ENCODE data around the gene MYORG.
A peak's percentile ranks its signal among the peaks of the same experiment; 100 is the strongest.

The MYORG gene

GRCh38 chr9:34376596-34377403 is at the start of gene MYORG:
MYORG (minus strand) TSS chr9:34376898; CDS start chr9:34372943, 3,955 bp downstream.
- peaks cover 10% of the 10 kb centered on the region for H3K4me1 ChIP-seq (ENCODE audit: insufficient read depth, low read length)
- H3K9ac ChIP-seq (ENCODE audit: low read depth, low read length): peak within 1 kb of the TSS; percentile 86
- H3K36me3 ChIP-seq (ENCODE audit: insufficient read depth, low read length): no peaks in the 10 kb centered on the region
- no peaks in the 10 kb centered on the region for H3K9me3 ChIP-seq (ENCODE audit: control insufficient read depth, insufficient read depth, low read length)

- H3K4me1 ChIP-seq (ENCODE audit: insufficient read depth, low read length): peaks cover 7% of the 10 kb centered on the region; the same call in 1 of the 2 replicates
- H3K9ac ChIP-seq (ENCODE audit: low read depth, low read length): no peak overlapping the region
- no peaks in the 10 kb centered on the region for H3K36me3 ChIP-seq (ENCODE audit: insufficient read depth, low read length)
- H3K9me3 ChIP-seq (ENCODE audit: control insufficient read depth, insufficient read depth, low read length): no peaks in the 10 kb centered on the region
Measured at GRCh38 chr9:34419716-34420504, 43.2 kb upstream of the MYORG start.

GRCh38 chr9:34417734-34418133 is 41.0 kb upstream of the MYORG start:
- Histone ChIP-seq H3K9me3 (ENCODE audit: control insufficient read depth, insufficient read depth, low read length) (no peaks in the 10 kb centered on the region), H3K4me1 (ENCODE audit: insufficient read depth, low read length) (peaks cover 7% of the 10 kb centered on the region; the same call in 1 of the 2 replicates), H3K9ac (ENCODE audit: low read depth, low read length) (no peak overlapping the region), H3K36me3 (ENCODE audit: insufficient read depth, low read length) (no peaks in the 10 kb centered on the region)

GRCh38 chr9:34413231-34413852 is 36.6 kb upstream of the MYORG start:
- no peak overlapping the region for H3K9ac ChIP-seq (ENCODE audit: low read depth, low read length)
- H3K36me3 ChIP-seq (ENCODE audit: insufficient read depth, low read length): no peaks in the 10 kb centered on the region
- H3K4me1 ChIP-seq (ENCODE audit: insufficient read depth, low read length): no peaks in the 10 kb centered on the region
- no peaks in the 10 kb centered on the region for H3K9me3 ChIP-seq (ENCODE audit: control insufficient read depth, insufficient read depth, low read length)

GRCh38 chr9:34412336-34412735 is 35.6 kb upstream of the MYORG start:
- Histone ChIP-seq H3K36me3 (ENCODE audit: insufficient read depth, low read length) (no peaks in the 10 kb centered on the region), H3K9me3 (ENCODE audit: control insufficient read depth, insufficient read depth, low read length) (no peaks in the 10 kb centered on the region), H3K4me1 (ENCODE audit: insufficient read depth, low read length) (no peaks in the 10 kb centered on the region), H3K9ac (ENCODE audit: low read depth, low read length) (no peak overlapping the region)

- no peaks in the 10 kb centered on the region; the same call in 1 of the 2 replicates for H3K36me3 ChIP-seq (ENCODE audit: insufficient read depth, low read length)
Measured at GRCh38 chr9:34409154-34409553, 32.5 kb upstream of the MYORG start.

GRCh38 chr9:34408173-34408572 is 31.5 kb upstream of the MYORG start:
- Histone ChIP-seq H3K4me1 (ENCODE audit: insufficient read depth, low read length) (no peaks in the 10 kb centered on the region), H3K36me3 (ENCODE audit: insufficient read depth, low read length) (no peaks in the 10 kb centered on the region; the same call in 1 of the 2 replicates), H3K9me3 (ENCODE audit: control insufficient read depth, insufficient read depth, low read length) (no peaks in the 10 kb centered on the region), H3K9ac (ENCODE audit: low read depth, low read length) (no peak overlapping the region)

More at GRCh38 chr9:34409154-34409553, 32.5 kb upstream of the MYORG start:
- Histone ChIP-seq H3K9ac (ENCODE audit: low read depth, low read length) (no peak overlapping the region), H3K4me1 (ENCODE audit: insufficient read depth, low read length) (no peaks in the 10 kb centered on the region), H3K9me3 (ENCODE audit: control insufficient read depth, insufficient read depth, low read length) (no peaks in the 10 kb centered on the region)

- H3K9ac ChIP-seq (ENCODE audit: low read depth, low read length): no peak overlapping the region
- no peaks in the 10 kb centered on the region; the same call in 1 of the 2 replicates for H3K36me3 ChIP-seq (ENCODE audit: insufficient read depth, low read length)
- H3K4me1 ChIP-seq (ENCODE audit: insufficient read depth, low read length): no peaks in the 10 kb centered on the region
- H3K9me3 ChIP-seq (ENCODE audit: control insufficient read depth, insufficient read depth, low read length): no peaks in the 10 kb centered on the region
Measured at GRCh38 chr9:34406219-34406618, 29.5 kb upstream of the MYORG start.

GRCh38 chr9:34405719-34406118 is 29.0 kb upstream of the MYORG start:
- H3K9me3 ChIP-seq (ENCODE audit: control insufficient read depth, insufficient read depth, low read length): no peaks in the 10 kb centered on the region
- H3K4me1 ChIP-seq (ENCODE audit: insufficient read depth, low read length): no peaks in the 10 kb centered on the region
- H3K36me3 ChIP-seq (ENCODE audit: insufficient read depth, low read length): no peaks in the 10 kb centered on the region; the same call in 1 of the 2 replicates
- no peak overlapping the region for H3K9ac ChIP-seq (ENCODE audit: low read depth, low read length)

GRCh38 chr9:34403554-34404380 is 27.1 kb upstream of the MYORG start:
- no peaks in the 10 kb centered on the region; the same call in 1 of the 2 replicates for H3K36me3 ChIP-seq (ENCODE audit: insufficient read depth, low read length)
- no peaks in the 10 kb centered on the region for H3K4me1 ChIP-seq (ENCODE audit: insufficient read depth, low read length)
- H3K9ac ChIP-seq (ENCODE audit: low read depth, low read length): no peak overlapping the region
- H3K9me3 ChIP-seq (ENCODE audit: control insufficient read depth, insufficient read depth, low read length): no peaks in the 10 kb centered on the region

GRCh38 chr9:34400686-34401602 is 24.2 kb upstream of the MYORG start:
- no peaks in the 10 kb centered on the region for H3K4me1 ChIP-seq (ENCODE audit: insufficient read depth, low read length)
- no peaks in the 10 kb centered on the region; the same call in 1 of the 2 replicates for H3K36me3 ChIP-seq (ENCODE audit: insufficient read depth, low read length)
- no peaks in the 10 kb centered on the region for H3K9me3 ChIP-seq (ENCODE audit: control insufficient read depth, insufficient read depth, low read length)
- no peak overlapping the region for H3K9ac ChIP-seq (ENCODE audit: low read depth, low read length)

GRCh38 chr9:34400275-34400674 is 23.6 kb upstream of the MYORG start:
- no peak overlapping the region for H3K9ac ChIP-seq (ENCODE audit: low read depth, low read length)
- H3K36me3 ChIP-seq (ENCODE audit: insufficient read depth, low read length): no peaks in the 10 kb centered on the region; the same call in 1 of the 2 replicates
- no peaks in the 10 kb centered on the region for H3K4me1 ChIP-seq (ENCODE audit: insufficient read depth, low read length)
- H3K9me3 ChIP-seq (ENCODE audit: control insufficient read depth, insufficient read depth, low read length): no peaks in the 10 kb centered on the region

GRCh38 chr9:34399729-34400128 is 23.0 kb upstream of the MYORG start:
- Histone ChIP-seq H3K9me3 (ENCODE audit: control insufficient read depth, insufficient read depth, low read length) (no peaks in the 10 kb centered on the region), H3K9ac (ENCODE audit: low read depth, low read length) (no peak overlapping the region), H3K4me1 (ENCODE audit: insufficient read depth, low read length) (no peaks in the 10 kb centered on the region), H3K36me3 (ENCODE audit: insufficient read depth, low read length) (no peaks in the 10 kb centered on the region)

All from ES-I3 (cell line).